NCI-H1105 (cell line): ENCODE results near the gene ZNF593.

Source experiments
- DNase-seq: peaks from one replicate; lab custom pipeline; 2025; lab: John Stamatoyannopoulos, UW

Gene ZNF593

DNA sequence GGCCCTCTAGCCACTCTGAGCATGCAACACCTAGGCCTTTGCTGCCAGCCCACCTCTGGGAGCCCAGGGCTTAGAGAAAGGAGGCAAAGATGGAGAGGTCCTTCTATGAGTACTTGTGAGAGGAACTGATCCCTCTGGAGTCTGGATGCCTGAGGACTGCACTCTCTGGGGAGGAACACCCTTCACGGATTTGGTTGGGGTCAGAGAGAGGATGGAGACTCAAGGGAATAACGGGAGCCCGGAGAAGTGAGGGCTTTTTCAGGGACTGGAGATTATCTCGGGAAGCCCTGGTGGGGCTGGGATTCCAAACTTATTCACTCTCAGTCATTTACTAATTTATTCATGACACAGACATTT lies 532 bp upstream of the ZNF593 start:
- DNase-seq: no peak

DNA sequence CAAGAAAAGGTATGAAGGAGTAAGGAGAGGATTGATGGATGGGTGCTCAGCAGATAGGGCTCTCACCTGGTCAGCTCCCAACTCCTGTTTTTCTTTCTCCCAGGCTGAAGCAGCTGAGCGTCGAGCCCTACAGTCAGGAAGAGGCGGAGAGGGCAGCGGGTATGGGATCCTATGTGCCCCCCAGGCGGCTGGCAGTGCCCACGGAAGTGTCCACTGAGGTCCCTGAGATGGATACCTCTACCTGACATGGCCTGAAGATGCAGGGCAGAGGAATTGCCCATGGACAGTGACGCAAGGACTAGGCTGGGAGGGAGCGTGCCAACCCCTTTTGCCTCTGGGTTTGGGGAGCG lies 739 bp downstream of the ZNF593 start:
- DNase-seq: no peak

DNA sequence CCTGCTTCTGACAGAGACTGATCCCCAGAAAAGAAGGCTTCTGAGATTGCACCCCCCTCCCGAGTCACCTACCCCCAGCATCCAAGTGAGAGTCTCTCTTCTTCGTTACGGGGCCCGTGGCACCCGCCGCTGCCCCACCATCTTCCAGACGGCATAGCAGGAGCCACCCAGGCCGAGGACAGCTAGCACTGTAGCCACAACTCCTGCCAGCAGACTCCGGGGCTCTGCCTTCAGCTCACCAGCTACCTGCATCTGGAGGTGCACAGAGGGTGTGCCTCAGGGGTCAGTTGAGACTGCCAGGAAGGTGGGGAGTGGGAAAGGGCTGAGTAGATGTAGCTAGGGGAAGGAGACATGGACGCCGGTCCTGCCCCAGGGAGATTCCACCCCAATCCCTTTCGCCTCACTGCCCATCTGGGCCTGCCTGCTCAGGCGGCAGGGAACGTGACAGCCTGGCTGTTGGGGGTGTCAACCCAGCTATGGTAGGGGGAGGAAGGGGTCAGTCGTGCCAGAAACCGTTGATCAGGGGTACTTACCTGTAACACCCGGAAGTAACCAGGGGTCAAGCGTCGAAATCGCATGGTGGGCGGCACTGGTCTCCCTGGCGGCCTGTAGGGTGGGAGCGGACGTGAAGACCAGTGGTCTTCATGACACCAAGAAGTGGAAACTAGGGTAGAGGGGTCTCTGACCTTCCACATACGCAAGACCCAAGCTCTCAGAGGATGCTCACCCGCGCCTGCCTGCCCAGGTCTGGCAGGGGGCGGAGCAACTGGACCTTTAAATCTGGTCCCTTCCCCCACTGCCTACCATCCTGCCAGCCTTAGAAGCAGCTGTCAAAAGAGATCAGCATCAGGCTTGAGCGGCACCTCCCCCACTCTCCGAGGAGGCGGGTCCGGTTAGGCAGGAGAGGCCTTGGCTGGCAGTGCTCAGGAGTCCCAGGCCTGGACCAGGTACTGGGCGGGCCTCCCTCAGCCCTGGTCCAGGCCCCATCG lies 1.7 kb downstream of the ZNF593 start, which contains the start of gene ZNF593OS:
ZNF593OS (minus strand) TSS at position 749 of the 989 bp plus-strand sequence; CDS start at position 578, 171 bp downstream.
- no peak for DNase-seq

DNA sequence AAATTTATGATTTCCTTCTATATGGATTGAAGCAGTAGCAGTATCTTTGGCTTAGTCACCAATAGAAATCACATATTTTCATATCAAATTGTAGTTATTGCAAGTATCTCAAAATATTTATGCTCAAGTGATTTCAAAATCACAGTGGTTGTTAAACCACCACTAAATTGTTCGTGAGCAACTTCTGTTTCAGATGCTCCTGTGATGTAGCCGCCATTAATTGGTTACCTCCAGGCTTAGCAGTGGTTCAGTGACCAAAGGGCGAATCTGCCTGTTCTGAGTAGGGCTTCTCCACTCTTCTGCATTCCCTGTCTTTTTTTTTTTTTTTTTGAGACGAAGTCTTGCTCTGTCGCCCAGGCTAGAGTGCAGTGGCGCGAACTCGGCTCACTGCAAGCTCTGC lies 5.6 kb downstream of the ZNF593 start:
- no peak for DNase-seq

DNA sequence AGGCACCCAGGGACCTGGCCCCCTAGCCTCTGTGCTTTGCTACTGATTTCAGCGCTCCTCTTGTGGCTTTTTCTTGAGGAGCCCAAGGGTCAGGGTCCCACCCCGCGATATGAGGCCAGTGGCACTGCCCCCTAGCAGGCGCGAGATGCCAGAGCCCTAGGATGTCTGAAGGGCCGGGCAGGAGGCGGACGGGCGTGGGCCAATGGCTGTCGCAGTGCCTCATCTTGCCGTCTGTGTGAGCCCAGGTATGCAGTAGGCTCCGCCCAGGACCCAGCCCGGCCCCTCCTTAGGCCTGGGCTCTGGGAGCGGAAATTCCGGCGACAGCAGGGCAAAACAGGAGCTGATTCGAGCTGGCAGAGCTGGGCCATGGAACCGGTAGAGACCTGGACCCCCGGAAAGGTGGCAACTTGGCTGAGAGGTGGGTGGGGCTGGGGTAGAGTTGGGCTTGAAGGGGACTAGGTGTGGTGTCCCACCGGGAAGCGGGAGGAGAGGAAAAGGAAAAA lies 7.5 kb downstream of the ZNF593 start, which contains the start of gene CNKSR1:
CNKSR1 (plus strand) TSS at position 310 of the 503 bp plus-strand sequence; CDS start at position 367, 57 bp downstream.
- no peak for DNase-seq

DNA sequence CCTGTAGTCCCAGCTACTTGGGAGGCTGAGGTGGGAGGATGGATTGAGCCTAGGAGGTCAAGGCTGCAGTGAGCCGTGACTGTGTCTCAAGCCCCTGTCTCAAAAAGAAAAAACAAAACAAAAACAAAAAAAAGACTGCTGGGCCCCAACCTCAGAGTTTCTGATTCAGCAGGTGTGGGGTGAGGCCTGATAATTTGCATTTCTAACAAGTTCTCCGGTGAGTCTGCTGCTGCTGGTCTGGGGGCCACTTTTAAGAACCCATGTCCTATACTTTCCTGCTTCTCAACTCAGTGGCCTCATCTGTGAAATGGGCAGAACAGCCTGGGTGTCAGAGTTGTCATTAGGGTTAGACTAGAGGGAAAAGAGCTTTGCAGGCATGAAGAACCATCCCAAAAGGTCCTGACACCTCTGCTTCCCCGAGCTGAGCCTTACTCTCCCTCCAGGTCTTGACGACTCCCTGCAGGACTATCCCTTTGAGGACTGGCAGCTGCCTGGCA lies 10.3 kb downstream of the ZNF593 start:
- DNase-seq: no peak

DNA sequence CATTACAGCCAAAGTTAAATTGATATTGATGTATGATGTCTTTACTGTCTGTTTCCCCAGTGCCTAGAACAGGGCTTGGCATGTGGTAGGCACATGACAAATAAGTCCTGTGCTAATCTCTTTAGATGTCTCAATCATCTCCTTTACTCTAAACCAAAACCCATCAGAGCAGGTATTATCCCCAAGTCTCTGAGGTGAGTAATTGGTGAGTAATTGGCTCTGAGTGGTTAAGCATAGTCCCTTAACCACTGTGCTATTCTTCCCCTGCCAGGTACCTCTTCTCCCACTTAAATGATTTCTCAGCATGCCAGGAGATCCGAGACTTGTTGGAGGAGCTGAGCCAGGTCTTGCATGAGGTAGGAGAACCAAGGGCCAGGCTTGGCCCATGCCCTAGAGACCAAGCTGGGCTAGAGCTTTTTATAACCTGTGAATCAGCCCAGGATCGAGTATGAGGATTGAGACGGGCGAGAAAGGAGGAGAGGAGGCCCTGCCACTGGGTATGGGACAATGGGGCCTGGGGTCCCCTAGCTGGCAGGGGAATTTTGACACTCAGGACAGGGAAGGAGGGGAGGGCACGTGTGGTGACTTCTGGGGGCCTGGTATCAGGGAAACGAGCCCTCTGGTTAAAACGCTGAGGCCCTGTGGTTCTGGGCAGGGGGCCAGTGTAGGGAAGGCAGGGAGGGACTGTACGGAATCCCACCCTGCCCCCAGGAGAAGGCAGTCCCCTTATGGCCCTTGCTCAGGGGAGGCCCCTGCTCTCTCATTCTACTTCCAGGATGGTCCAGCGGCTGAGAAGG lies 12.1 kb downstream of the ZNF593 start:
- DNase-seq: no peak

DNA sequence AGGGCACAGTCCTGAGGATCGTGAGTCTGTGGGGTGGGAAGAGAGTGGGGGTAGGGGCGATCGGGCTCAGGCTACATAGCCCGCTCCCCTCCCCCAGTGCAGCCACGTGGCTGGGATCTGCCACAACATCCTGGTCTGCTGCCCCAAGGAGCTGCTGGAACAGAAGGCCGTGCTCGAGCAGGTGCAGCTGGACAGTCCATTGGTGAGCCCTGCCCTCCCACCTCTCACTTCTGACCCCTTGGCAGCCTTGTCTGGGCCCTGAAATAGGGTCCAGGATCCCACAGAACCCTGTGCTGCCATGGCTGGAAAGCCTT lies 12.6 kb downstream of the ZNF593 start:
- DNase-seq: no peak

DNA sequence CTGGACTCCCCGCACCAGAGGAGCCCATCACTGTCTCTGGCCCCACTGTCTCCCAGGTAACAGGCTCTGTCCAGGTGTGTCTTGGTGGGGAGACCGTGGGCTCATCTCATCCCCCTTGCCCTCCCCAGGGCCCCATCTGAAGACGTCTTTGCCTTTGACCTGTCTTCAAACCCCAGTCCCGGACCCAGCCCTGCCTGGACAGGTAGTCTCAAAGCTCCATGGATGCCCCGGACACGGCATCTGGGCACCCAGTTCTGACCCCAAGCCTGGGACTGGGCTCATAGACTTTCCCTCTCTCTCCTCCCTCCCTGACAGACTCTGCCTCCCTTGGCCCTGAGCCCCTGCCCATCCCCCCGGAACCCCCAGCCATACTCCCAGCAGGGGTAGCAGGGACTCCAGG lies 14.4 kb downstream of the ZNF593 start:
- no peak for DNase-seq

DNA sequence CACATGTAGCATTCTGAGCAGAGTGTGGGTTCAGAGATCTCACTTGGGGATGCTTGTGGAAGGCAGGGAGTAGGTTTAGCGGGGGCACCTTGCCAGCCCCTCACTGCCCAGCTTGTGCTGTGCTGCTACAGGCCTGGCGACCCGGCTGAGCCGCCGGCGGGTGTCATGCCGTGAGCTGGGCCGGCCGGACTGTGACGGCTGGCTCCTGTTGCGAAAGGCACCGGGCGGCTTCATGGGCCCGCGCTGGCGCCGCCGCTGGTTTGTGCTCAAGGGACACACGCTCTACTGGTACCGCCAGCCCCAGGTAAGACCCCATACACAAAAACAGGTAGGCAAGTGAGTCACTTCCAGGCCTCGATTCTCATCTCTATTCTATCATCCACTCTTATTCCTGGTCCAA lies 15.2 kb downstream of the ZNF593 start:
- DNase-seq: no peak

DNA sequence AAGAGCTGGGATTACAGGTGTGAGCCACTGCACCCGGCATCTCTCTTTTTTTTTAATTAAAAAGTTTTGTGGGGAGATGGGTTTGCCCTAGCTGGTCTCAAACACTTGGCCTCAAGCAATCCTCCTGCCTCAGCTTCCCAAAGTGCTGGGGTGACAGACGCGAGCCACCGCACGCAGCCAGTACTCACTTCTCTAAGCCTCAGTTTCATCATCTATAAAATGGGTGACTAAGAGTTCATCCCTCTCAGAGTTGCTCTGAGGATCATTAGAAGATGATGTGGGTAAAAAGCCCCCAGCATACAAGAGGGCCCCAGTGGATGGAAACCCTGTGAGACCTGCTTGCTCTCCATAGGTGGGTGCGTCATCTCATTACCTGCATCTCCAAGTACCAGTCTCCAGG lies 18.2 kb downstream of the ZNF593 start:
- no peak for DNase-seq

DNA sequence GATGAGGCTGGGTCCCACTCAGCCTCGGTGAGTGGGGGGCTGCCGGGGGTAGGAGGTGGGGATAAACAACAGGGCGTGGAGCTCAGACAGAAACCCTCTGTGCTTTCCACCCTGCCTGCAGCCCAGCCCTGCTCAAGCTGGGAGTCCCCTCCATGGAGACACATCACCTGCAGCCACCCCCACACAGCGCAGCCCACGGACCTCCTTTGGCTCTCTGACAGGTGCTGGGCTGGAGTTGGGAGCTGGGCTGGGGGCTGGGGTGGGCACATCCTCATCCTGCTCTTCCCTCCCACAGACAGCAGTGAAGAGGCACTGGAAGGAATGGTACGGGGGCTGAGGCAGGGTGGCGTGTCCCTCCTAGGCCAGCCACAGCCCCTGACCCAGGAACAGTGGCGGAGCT lies 18.8 kb downstream of the ZNF593 start:
- DNase-seq: no peak

DNA sequence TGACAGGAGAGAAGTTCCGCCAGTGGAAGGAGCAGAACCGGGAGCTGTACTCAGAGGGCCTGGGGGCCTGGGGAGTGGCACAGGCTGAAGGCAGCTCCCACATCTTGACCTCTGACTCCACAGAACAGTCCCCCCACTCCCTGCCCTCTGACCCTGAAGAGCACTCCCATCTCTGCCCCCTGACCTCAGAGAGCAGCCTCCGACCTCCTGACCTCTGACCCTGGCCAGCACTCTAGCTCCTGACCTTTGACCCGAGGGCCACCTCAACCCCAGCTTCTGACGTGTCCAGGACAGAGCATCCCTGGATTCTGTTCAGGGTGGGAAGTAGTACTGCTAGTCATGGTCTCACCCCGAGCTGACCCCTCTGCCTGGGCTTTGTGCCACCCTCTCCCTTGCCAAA lies 19.6 kb downstream of the ZNF593 start:
- DNase-seq: no peak

DNA sequence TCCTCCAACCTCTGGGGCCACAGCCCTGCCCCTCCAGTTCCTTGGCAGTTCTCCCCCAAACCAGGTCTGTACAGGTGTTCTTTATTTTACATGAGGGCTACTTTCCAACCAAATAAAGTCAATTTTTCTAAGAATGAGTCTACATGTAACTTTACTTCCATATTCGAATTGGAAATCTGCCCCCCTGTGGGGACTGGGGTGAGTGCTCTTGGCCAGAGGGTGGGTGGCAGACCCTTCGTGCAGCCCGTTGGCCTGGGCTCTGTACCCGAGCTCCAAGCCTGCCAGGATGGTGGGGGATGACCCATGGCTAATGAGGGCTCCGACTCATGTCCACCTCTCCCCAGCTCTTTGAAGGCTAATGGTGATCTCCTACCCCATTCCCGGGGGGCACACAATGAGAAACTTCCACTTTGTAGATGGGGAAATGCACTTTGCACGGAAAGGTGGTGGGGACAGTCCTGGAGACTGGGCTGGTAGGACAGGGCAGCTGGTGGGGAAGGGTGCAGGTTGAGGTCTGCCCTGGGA lies 20.1 kb downstream of the ZNF593 start:
- no peak for DNase-seq

DNA sequence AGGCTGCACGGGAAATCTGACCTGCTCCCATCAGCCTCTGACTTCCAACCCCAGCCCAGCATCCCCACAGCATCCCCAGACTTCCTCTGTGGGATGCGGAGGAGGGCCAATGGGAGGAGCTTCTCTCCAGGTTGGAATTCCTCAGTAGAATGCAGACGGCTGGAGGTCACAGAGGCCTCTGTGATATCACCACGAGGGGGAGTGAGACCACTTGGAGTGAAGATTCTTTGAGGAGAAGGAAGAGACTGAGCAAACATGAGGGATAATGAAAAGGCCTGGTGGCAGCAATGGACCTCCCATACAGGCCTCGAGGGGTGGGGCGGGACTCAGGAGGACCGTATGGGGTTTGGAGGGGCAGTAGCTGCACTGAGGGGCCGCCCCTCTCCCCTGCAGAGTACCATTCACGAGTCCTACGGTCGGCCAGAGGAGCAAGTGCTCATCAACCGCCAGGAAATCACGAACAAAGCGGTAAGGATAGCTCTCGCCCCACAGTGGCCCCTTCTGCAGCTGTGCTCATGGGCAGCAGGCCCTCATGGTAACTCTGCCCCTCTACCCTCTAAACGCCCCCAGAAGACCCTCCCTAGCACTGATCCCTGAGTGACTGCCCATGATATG lies 20.8 kb downstream of the ZNF593 start, which contains the start of gene CATSPER4:
CATSPER4 (plus strand) TSS at position 230 of the 615 bp plus-strand sequence; CDS start at position 256, 26 bp downstream.
- DNase-seq: no peak

DNA sequence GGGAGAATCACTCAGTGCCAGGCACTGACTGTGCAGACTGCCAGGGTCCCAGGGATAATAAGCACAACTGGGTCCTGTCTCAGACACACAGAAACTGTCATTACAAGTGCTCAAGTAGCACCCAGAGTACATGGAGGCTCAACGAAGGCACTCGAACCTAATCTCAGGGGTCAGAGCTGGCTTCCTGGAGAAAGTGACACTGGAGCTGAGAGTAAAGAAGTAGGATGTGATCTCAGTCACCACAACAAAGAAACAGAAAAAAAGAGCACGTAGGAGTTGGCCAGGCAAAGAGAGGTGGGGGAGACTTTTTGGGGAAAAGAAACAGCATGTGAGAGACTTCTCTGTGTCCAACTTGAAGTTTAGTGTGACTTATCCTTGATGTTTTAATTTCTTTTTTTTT lies 22.0 kb downstream of the ZNF593 start:
- no peak for DNase-seq

DNA sequence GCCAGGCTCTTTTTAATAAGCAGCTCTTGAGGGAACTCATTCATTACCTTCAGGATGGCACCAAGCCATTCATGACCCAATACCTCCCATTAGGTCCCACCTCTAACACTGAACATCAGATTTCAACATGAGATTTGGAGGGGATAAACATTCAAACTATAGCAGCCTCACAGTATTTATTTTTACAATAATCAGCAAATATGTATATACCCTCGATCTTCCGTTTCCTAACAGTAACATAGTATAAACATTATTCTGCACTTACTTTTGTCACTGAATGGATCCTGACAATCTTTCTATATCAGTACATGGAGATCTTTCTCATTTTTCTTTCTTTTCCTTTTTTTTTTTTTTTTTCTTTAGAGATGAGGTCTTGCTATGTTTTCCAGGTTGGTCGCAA lies 26.1 kb downstream of the ZNF593 start:
- DNase-seq: no peak

DNA sequence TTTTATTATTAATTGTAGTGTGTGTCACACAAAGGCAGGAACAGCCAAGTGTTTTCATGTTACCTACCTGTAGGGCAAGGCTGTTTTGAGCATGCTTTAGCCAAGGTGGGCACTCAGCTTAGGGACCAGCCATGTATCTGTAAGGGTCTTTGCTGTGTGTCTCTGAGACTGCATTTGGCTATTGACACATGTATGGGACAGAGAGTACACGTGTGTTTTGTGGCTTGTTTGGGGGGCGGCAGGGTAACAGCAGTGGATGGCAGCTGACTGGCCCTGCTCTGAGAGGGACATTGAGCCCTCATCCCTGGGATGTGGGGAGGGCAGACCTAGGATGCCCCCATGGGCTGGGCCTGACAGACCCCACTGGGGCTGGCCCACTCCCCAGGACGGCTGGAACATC lies 27.6 kb downstream of the ZNF593 start:
- DNase-seq: no peak

DNA sequence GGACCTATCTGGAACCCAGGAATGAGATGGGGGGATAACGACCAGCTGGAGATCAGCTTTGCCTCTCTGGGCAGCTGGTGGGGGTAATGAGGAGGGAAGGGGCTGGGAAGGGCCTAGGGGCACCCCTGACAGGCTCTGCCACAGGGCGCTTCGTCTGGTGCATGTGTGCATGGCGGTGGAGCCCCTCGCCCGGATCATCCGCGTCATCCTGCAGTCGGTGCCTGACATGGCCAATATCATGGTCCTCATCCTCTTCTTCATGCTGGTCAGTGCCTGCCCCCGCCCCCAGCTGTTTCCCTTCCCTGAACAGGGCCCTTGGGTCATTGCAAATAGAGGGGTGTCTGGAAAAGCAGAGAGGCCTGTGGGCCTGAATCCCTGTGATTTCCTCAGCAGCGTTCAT lies 28.1 kb downstream of the ZNF593 start:
- no peak for DNase-seq

DNA sequence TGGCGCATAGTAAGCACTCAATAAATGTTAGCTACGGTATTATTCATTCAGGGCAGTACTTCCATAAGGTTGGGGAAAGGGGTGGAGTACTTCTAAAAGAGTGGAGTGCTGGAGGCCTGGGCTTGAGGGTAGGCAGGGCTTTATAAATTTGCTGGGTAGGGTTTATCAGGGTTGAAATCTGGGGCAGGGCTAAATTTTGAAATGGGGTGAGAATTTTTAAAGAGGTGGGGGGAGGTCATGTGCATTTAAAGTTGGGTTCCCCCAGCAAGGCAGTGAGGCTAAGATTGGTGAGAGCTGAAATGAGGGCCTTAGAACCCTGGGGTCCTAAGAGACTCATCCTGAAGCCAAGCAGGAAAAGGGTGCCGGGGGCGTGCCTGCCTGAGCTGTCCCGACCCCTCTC lies 30.7 kb downstream of the ZNF593 start:
- DNase-seq: no peak

DNA sequence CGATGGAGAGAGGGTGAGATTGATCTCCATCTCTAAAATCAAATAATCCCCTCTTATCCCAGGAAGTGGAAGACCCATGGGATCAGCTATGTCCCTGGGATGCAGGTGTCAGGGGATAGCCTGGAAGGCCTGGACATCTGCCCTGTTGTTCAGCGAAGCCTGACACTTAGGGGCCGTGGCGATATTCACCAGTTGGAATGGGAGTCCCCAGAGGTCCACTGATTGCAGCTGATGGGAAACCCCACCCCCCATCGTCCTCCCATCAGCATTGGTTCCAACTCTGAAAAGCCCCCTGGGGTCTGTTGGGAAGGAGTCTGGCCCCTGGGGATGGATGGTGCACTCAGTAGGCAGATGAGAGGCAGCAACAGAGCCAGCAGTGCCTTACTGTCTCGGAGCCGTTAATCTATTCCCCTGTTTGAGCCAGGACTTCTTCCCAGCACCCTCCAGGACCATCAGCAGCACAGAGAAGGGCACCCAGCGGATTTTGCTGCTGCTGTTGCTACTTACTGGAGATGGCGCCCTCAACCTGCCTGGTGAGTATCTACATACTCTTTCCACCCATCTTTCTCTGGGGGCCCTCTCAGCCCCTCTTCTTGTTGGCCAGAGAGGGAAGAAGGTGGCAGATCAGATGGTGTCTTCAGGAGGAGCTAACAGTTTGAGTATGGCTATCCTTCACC lies 34.1 kb downstream of the ZNF593 start:
- DNase-seq: no peak
